Measurements from ENCODE around the gene MRPL53. TPM values are rescaled to one million over a fixed set of nuclear protein-coding genes. Genes with fewer than 3 reads are reported as not detected.

Gene MRPL53
- total and polyA plus RNA-seq, 2 of the 13 experiments (the other 11 are each of a cell fraction or from before 2014, with no cell fraction given) = 34.3 to 51.9 TPM

GRCh38 chr2:74499940-74500577 is 27.6 kb upstream of the MRPL53 start:
- no peak for FAIRE-seq
- no peaks in the 10 kb centered on the region for H3K9me3 ChIP-seq (ENCODE audit: low read length)
- 67% methylated on average over 11 of the region's 15 CpGs for WGBS (ENCODE audit: low lambda C conversion rate)
- TF ChIP-seq ZFAT (CRISPR knock-in tag; conservative IDR thresholded peaks at IDR 0.05) (0 out of 2 replicates have a peak, but pooled peaks have one; percentile 22), ZXDC (CRISPR knock-in tag; IDR thresholded peaks at IDR 0.05) (0 out of 2 replicates have a peak, but pooled peaks have one; percentile 43), ZNF703 (CRISPR knock-in tag; IDR thresholded peaks at IDR 0.05; ENCODE audit: borderline replicate concordance) (0 out of 2 replicates have a peak, but pooled peaks have one; percentile 2), ZNF747 (CRISPR knock-in tag; IDR thresholded peaks at IDR 0.05; ENCODE audit: borderline replicate concordance) (peak; percentile 16; the same call in 1 of the 2 replicates), RNF219 (CRISPR knock-in tag; IDR thresholded peaks at IDR 0.05) (no peak), BCL3 (CRISPR knock-in tag; IDR thresholded peaks at IDR 0.05) (no peak), ZNF256 (CRISPR knock-in tag; conservative IDR thresholded peaks at IDR 0.05) (no peak), POLR2A (IDR thresholded peaks at IDR 0.05; ENCODE audit: insufficient read depth in 1 of 2, low read depth in 2 of 2, low read length in 2 of 2) (peak in 1 of 2 experiments; percentile 40; a peak in 1 of 4 replicates), ZNF383 (CRISPR knock-in tag; IDR thresholded peaks at IDR 0.05; ENCODE audit: borderline replicate concordance) (0 out of 2 replicates have a peak, but pooled peaks have one; percentile 20), TMF1 (CRISPR knock-in tag; IDR thresholded peaks at IDR 0.05; ENCODE audit: low read depth) (no peak), ESRRA (CRISPR knock-in tag; IDR thresholded peaks at IDR 0.05; ENCODE audit: low read depth) (no peak), CHD4 (IDR thresholded peaks at IDR 0.05; ENCODE audit: borderline replicate concordance, low read length) (no peak), ZNF230 (CRISPR knock-in tag; IDR thresholded peaks at IDR 0.05) (0 out of 2 replicates have a peak, but pooled peaks have one; percentile 0), MIER3 (CRISPR knock-in tag; IDR thresholded peaks at IDR 0.05; ENCODE audit: borderline replicate concordance) (no peak), CCAR2 (optimal IDR thresholded peaks at IDR 0.05; ENCODE audit: low read depth, low read length) (no peak), ZNF772 (CRISPR knock-in tag; IDR thresholded peaks at IDR 0.05) (no peak), HNRNPLL (IDR thresholded peaks at IDR 0.05; ENCODE audit: low read depth, low read length, poor library complexity, severe bottlenecking) (no peak), PHB2 (IDR thresholded peaks at IDR 0.05; ENCODE audit: partially characterized antibody) (no peak)

More at GRCh38 chr2:74499940-74500577, 27.6 kb upstream of the MRPL53 start:
- Histone ChIP-seq H4K20me1 (ENCODE audit: insufficient read depth, low read length) (no peaks in the 10 kb centered on the region), H3K79me2 (ENCODE audit: insufficient read depth, low read length) (peaks cover 36% of the 10 kb centered on the region), H3K4me3 (replicated peaks in 1 of 3; ENCODE audit: insufficient read depth in 1 of 3, low read depth in 2 of 3, low read length in 3 of 3) (peak overlapping the region; percentile 32 to 66 (median 53); a peak in 5 of 6 replicates), H3K27me3 (ENCODE audit: control insufficient read depth in 1 of 2, insufficient read depth in 2 of 2, low read length in 2 of 2) (no peaks in the 10 kb centered on the region; a peak in 1 of 5 replicates), H3K27ac (ENCODE audit: extremely low read length, insufficient read depth, low read length) (peak overlapping the region; percentile 70), H3K9ac (ENCODE audit: insufficient read depth, low read depth, low read length) (peak overlapping the region; percentile 18; the same call in 1 of the 2 replicates), H3K4me2 (ENCODE audit: low read depth, low read length) (peak overlapping the region; percentile 92), H3K36me3 (replicated peaks in 1 of 2; ENCODE audit: control insufficient read depth in 1 of 2, insufficient read depth in 2 of 2, low read length in 2 of 2) (no peaks in the 10 kb centered on the region), H2AFZ (ENCODE audit: low read length) (no peak overlapping the region), H3K4me1 (ENCODE audit: insufficient read depth, low read length) (peaks cover 77% of the 10 kb centered on the region)
- in situ Hi-C loops (cut with HindIII; ENCODE audit: extremely low pct_ligation_motif_present, low pct_unique_long_range_greater_than_20kb) = no loop called here
- DNase-seq (ENCODE audit: low spot score) (no peak), ATAC-seq (no peak)
- intact Hi-C loops (cut with micrococcal nuclease; ENCODE audit: unreplicated experiment) = loop anchor here (2.0 to 10.0 kb wide), 2 partner anchors 59 to 1805 kb away; partner anchors contain the start of gene RTKN
- BruUV-seq (replicated peaks) = no TSS peak
- ChIA-PET CTCF (ENCODE audit: low intra/inter-chr PET ratio, low total read pairs) (no interaction called here), POLR2A (interaction anchor here (0.7 to 16.5 kb wide), 8 partner anchors 19 to 70 kb away, joined by 3 to 795 read pairs (median 46); partner anchors contain the start of genes AUP1, CCDC142, DQX1 and HTRA2)

Data from HepG2 (cell line).